Right forelimb (tissue), 1 donor: ENCODE measurements around the gene SPATA1.
"Not testable (repeated sequence)": the region's sequence is repeated elsewhere in the genome, so short reads cannot be mapped to it uniquely, and the experiment has no call there.

ENCODE experiments used
- DNase-seq: peaks from one replicate; pipeline ENCODE4 v3.0.0-alpha.2; 2018

Gene SPATA1, protein sequence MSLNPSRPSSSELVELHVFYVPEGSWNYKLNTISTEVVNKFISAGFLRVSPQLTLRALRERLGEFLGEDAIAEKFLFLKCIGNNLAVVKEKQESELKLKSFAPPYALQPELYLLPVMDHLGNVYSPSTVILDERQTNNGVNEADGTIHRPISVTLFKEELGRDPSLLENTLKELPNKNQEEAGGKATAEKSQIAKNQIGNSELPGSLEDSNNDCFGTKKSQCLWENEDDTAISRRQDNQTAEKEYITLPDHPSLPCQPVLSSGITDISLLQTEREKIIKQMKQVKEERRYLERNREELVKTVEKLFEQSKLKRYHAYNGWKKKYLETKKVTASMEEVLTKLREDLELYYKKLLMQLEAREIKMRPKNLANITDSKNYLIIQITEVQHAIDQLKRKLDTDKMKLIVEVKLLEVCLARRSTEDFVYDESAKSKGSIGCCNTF

GRCh38 chr1:84506002-84506728 is at the start of gene SPATA1, which contains the start of gene GNG5:
Gene SPATA1, plus strand, starts transcription at chr1:84506386. Its CDS starts 9,974 bp downstream, at chr1:84516360.
Gene GNG5, minus strand, starts transcription at chr1:84506581. Its CDS starts 490 bp downstream, at chr1:84506091.
- DNase-seq: peak; percentile 98

- DNase-seq: no peak
These were observed 44.1 kb upstream of the SPATA1 start for GRCh38 chr1:84462118-84462517.

- no peak for DNase-seq
These were observed 38.9 kb upstream of the SPATA1 start for GRCh38 chr1:84467298-84467697.

DNA sequence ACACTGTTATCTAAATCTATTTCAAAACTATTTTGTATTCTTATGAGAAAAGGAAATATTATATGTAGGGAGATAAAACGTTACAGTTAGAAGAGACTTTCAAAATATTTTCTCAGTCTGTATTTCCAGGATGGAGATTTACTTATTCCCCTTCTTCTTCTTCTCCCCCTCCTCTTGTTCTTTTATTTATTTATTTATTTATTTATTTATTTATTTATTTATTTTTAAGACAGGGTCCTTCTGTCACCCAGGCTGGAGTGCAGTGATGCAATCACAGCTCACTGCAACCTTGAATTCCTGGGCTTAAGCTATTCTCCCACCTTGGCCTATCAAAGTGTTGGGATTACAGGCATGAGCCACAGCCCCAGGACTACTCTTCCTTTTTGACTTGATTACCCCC is 30.0 kb upstream of the SPATA1 start:
- no peak for DNase-seq

GRCh38 chr1:84478876-84479868 is 27.0 kb upstream of the SPATA1 start, which contains the start of gene RPF1:
Gene RPF1, plus strand, starts transcription at chr1:84479266. Its CDS starts 16 bp downstream, at chr1:84479282.
- peak; percentile 87 for DNase-seq

GRCh38 chr1:84479998-84480397 is 26.2 kb upstream of the SPATA1 start:
- DNase-seq: no peak

DNA sequence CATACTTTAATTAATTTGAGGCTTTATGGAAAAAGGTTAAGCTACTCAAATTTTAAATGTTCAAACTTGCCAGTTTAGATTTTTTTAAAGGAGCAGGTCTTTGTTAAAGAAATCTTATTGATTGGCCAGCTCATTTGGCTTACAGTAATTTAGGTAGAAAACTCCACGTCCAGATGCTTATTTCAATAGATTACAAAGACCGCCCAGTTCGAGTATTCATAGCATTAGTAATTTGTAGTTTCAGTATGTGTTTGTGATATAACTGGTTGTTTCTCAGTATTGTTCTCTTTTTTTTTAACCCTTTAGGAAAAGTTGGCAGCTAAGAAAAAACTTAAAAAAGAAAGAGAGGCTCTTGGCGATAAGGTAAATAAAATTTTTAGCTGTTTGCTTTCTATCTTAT is 25.5 kb upstream of the SPATA1 start:
- DNase-seq: no peak

DNA sequence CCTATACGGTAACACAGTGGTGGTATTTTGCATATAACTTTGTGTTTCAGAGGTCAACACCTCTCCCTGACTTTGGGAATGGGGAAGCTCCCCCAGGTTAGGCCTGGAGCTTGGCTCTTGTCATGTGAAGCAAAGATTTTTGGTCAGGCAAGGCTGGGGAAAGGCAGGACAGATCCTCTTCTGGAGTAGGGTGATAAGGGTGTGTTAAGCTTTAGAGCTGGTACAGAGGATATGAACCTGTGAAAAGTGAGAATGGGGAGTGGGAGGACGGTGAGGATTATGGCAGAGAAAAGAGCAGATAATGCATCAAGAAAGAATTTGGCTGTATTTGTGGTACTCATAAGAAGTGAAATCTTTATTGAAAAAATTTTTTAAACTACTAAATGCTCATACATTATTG is 24.9 kb upstream of the SPATA1 start:
- DNase-seq: no peak

- DNase-seq: no peak
These were observed 18.1 kb upstream of the SPATA1 start for GRCh38 chr1:84488107-84488506.

DNA sequence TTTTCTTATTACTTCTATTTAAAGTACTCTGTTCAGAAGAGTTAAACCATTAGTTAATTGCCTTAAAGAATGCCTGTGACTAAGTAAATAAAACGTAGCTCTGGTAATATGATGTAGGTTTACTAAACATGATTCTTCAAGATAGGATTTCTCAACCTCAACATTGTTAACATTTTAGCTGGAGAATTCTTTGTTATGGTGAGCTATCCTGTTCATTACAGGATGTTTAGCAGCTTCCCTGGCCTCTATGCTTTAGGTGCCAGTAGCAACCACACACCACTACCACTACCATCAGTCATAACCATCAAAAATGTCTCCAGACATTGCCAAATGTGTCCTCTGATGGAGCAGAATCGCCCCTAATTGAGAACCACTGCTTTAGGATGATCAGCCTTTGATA is 16.4 kb upstream of the SPATA1 start:
- DNase-seq: no peak

- DNase-seq: no peak
These were observed 13.5 kb upstream of the SPATA1 start for GRCh38 chr1:84492726-84493125.

DNA sequence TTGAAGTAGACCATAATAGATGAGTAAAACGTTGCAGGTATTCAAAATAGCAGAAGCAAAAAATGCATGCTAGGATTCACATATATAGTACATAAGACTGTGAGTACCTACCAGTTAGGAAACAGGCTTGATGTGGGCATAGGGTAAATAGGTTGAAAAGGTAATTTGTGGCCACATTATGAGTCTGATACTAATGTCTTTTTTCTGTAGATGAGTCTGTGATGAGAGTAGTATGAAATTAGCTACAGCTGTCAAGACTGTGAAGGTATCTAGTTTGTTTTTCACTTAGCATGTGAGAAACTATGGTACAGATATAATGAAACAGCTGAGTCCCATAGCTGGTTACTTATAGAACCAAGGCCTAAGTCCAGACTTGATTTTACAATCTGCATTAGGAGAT is 12.4 kb upstream of the SPATA1 start:
- DNase-seq: no peak

- no peak for DNase-seq
These were observed 9.7 kb upstream of the SPATA1 start for GRCh38 chr1:84496498-84496897.

DNA sequence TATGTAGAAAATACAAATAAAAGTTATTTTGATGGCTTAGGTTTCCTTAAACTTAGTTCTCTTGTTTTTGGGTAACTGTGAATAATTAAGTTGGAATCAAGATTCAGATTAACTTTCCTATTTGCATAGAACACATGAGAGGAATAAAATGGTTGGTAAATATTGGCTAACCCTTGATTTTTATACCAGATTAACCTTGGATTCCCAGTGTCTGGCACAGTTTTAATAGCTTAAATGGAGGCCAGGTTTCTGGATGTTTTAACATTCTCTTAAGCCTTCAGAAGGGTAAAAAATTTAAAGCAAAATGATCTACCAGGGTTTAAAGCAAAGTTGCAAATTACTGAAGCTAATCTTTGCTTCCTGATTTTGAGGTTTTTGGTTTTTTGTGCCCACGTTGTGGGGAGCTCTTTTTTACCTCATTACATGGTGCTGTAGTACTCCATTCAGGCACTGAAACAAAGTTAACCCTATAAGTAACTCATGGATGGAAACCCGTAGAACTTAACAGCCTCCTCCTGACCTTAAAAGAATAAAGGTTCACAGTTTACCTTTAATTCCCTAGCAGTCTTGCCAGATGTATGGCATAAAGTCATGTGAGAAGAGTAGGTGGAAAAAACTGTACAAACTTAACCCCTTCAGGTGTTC is 8.4 kb upstream of the SPATA1 start:
- no peak for DNase-seq

DNA sequence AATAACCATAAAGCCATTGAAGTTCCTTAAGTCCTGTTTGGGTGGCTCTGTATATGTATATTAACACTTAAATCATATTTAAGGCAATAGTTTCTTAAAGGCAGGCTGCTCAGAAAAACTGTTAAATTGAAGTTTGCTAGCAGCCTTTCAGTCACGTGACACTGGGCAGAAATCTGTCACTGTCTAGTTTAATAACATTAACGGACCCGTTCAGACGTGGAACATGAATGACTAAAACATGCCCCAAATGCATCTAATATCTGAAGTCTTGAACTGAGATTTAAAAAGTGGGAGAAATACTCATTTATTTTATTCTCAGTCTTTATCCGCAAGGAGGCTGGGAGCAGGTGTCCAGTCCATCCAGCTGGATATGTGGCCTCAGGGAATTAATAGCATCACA is 3.3 kb upstream of the SPATA1 start:
- DNase-seq: no peak

- DNase-seq: no peak
These were observed 1.4 kb upstream of the SPATA1 start for GRCh38 chr1:84504580-84505492.

DNA sequence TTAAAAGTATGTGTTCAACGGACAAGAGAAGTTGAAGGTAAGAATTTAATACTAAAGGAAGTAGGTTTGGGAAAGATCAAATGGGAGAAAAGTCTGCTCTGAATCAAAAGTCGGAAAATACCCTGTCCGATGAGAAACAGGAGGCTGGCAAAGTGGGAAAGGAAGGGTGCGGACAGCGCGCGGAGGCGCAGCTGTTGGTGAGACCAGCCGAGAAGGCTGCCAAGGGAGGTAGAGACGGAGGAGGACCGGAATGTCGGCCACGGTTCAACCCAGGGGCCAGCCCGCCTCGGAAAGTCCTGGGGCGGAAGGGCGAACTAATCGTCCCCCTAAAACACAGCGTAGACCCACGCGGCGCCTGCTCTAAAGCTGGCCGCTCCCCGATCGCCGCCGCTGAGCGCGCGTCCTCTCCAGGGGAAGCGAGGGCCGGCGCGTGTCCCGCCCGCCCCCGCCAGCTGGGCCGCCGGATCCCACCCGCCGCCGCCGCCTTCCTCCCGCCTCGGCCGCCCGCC is 639 bp upstream of the SPATA1 start:
- DNase-seq: peak; percentile 88

DNA sequence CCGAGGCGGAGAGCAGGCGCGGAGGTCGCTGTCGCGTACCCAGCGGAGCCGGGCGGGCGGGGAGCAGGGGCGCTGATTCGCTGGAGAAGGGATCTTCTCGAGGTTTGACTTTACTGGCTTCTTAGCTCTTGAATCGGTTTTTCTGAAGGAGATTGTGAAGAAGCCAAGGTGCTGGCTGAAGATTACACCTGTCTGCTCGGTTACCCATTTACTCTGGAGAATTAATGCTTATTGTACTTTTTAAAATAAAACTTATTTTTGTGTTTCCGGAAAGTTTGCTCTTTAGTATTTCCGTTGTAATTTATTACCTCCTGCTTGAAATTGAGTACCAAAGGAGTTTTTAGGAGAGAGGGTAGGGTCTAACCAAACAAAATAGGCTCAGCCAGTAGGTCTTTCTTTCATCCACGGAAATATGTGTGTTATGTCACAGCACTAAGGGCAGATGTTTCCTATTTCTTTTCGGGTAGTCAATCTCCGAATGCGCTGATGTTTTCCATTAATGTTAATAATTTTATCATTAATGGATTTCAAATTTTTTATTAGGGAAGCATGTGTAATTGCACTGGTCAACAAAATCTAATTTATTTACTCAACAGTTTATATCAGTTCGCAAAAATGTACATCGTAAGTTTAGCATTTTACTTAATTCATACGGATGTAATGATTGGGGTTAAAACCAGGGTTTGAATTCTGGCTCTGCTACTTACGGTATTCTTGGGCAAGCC is 705 bp downstream of the SPATA1 start:
- no peak for DNase-seq

DNA sequence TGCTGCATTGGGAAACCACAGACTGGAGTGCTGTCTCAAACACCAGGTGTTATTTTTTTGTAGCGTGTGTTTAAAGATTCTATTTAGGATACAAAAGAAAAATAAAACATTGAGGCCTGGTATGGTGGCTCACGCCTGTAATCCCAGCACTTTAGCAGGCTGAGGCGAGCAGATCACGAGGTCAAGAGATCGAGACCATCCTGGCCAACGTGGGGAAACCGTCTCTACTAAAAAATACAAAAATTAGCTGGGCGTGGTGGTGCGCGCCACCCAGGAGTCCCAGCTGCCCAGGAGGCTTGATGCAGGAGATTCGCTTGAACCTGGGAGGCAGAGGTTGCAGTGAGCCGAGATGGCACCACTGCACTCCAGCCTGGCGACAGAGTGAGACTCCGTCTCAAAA is 1.7 kb downstream of the SPATA1 start:
- not testable (repeated sequence) for DNase-seq

DNA sequence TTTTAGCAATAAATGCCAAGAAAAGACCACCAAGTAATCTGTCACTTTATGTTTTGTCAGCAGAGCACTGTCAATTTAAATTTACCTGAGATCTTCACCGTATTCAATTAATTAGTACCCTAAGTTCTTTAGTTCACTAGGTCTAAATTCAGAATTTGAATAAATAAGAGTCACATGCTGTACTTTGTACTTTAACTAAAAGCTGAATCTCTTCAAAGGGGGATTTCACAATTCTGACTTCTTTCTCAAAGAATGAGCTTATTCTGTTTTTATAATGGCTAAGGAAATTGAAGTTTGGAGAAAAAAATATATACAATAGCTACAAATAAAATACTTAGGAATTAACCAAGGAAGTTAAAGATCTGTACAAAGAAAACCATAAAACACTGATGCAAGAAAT is 2.3 kb downstream of the SPATA1 start:
- no peak for DNase-seq
